Hepatocyte (in vitro differentiated cells): Measurements from ENCODE around the gene RLN3. TPM values are rescaled to one million over a fixed set of nuclear protein-coding genes. Genes with fewer than 3 reads are reported as not detected.
"Not testable (repeated sequence)": the region's sequence is repeated elsewhere in the genome, so short reads cannot be mapped to it uniquely, and the experiment has no call there.

Experiments used
- DNase-seq: peaks from one replicate; pipeline ENCODE4 v3.0.0-alpha.2; 2016; ENCODE audit warnings: low spot score
- H2AFZ ChIP-seq: fragments of 200-600 bp; sonication (generic); 2 replicates; pipeline ENCODE4 v1.6.0; 2016; ENCODE audit warnings: antibody characterized with exemption, mild to moderate bottlenecking
- H3K27ac ChIP-seq: fragments of 200-600 bp; sonication (generic); 2 replicates; pipeline ENCODE4 v1.5.1; 2016; ENCODE audit warnings: mild to moderate bottlenecking
- H3K27me3 ChIP-seq: fragments of 200-600 bp; sonication (generic); 2 replicates; pipeline ENCODE4 v1.6.1; 2016
- H3K36me3 ChIP-seq: fragments of 200-600 bp; sonication (generic); replicated peaks from 2 replicates; pipeline ENCODE4 v1.5.1; 2016; ENCODE audit warnings: low read depth; ENCODE audit not compliant: insufficient read depth
- H3K4me1 ChIP-seq: fragments of 200-600 bp; sonication (generic); 2 replicates; pipeline ENCODE4 v1.5.1; 2016; ENCODE audit warnings: mild to moderate bottlenecking, moderate library complexity; ENCODE audit not compliant: insufficient read depth
- H3K4me2 ChIP-seq: fragments of 200-600 bp; sonication (generic); 2 replicates; pipeline ENCODE4 v1.6.0; 2016
- H3K4me3 ChIP-seq: fragments of 200-600 bp; sonication (generic); 2 replicates; pipeline ENCODE4 v1.5.1; 2016; ENCODE audit warnings: mild to moderate bottlenecking
- H3K79me2 ChIP-seq: fragments of 200-600 bp; sonication (generic); 2 replicates; pipeline ENCODE4 v1.6.0; 2017; ENCODE audit warnings: mild to moderate bottlenecking
- H3K9me2 ChIP-seq: fragments of 200-600 bp; sonication (generic); replicated peaks from 2 replicates; pipeline ENCODE4 v1.6.0; 2017; ENCODE audit warnings: mild to moderate bottlenecking; ENCODE audit not compliant: insufficient read depth
- H3K9me3 ChIP-seq: fragments of 200-600 bp; sonication (generic); 2 replicates; pipeline ENCODE4 v1.5.1; 2016; ENCODE audit warnings: low read depth, mild to moderate bottlenecking
- H4K20me1 ChIP-seq: fragments of 200-600 bp; sonication (generic); 2 replicates; pipeline ENCODE4 v1.6.0; 2016; ENCODE audit warnings: mild to moderate bottlenecking; ENCODE audit not compliant: insufficient read depth, poor library complexity, severe bottlenecking
- EZH2 ChIP-seq: fragments of 200-600 bp; sonication (generic); IDR thresholded peaks from 2 replicates; pipeline ENCODE4 v1.6.1; 2016; ENCODE audit warnings: antibody characterized with exemption, mild to moderate bottlenecking, borderline replicate concordance
- EZH2phosphoT487 ChIP-seq: fragments of 200-600 bp; sonication (generic); IDR thresholded peaks from one replicate; pipeline ENCODE4 v1.6.1; 2018; ENCODE audit warnings: antibody characterized with exemption, mild to moderate bottlenecking, low read depth, moderate library complexity; ENCODE audit not compliant: unreplicated experiment, severe bottlenecking
- WGBS: methylation state at CpG from one replicate; pipeline ENCODE4 v1.1.6; 2016; ENCODE audit warnings: low lambda C conversion rate; ENCODE audit errors: missing lambda C conversion rate; 5-methylcytosine and 5-hydroxymethylcytosine counted together
- polyA plus RNA-seq: library from polyadenylated mRNA; unstranded; fragments of >200 nt; fragmentation: Nextera tagmentation; extraction: Ambion mirVana; gene quantifications from 2 replicates; pipeline ENCODE4 v1.2.1, GENCODE V29; 2016
- total RNA-seq: library from RNA; depleted of rRNA; stranded (reverse); fragments of >200 nt; gene quantifications from 2 replicates; pipeline ENCODE4 v1.2.3, GENCODE V29; 2014
- TF ChIP-seq, protein P1 (sequence below): fragments of 200-600 bp; sonication (generic); IDR thresholded peaks from 2 replicates; pipeline ENCODE4 v1.5.1; 2016; ENCODE audit warnings: antibody characterized with exemption, mild to moderate bottlenecking; ENCODE audit not compliant: poor library complexity

Gene RLN3
- total and polyA plus RNA-seq, 2 experiments from 2014 or later, result not detected

- H3K9me2 ChIP-seq, result no peaks in the 10 kb centered on the region
- 83% methylated on average over 7 of the region's 7 CpGs for WGBS
- H2AFZ ChIP-seq, result no peak overlapping the region
- no peak overlapping the region for H3K4me3 ChIP-seq
- H3K27me3 ChIP-seq, result peaks cover 3% of the 10 kb centered on the region
- H3K9me3 ChIP-seq, result no peaks in the 10 kb centered on the region
- H3K4me1 ChIP-seq, result no peaks in the 10 kb centered on the region
- H3K4me2 ChIP-seq, result no peak overlapping the region
- H3K27ac ChIP-seq, result no peak overlapping the region
- H3K36me3 ChIP-seq, result no peaks in the 10 kb centered on the region
- H4K20me1 ChIP-seq, result no peaks in the 10 kb centered on the region
- DNase-seq, result no peak
- H3K79me2 ChIP-seq, result no peaks in the 10 kb centered on the region
- TF ChIP-seq EZH2 (no peak), EZH2phosphoT487 (no peak)
- TF ChIP-seq, protein P1, sequence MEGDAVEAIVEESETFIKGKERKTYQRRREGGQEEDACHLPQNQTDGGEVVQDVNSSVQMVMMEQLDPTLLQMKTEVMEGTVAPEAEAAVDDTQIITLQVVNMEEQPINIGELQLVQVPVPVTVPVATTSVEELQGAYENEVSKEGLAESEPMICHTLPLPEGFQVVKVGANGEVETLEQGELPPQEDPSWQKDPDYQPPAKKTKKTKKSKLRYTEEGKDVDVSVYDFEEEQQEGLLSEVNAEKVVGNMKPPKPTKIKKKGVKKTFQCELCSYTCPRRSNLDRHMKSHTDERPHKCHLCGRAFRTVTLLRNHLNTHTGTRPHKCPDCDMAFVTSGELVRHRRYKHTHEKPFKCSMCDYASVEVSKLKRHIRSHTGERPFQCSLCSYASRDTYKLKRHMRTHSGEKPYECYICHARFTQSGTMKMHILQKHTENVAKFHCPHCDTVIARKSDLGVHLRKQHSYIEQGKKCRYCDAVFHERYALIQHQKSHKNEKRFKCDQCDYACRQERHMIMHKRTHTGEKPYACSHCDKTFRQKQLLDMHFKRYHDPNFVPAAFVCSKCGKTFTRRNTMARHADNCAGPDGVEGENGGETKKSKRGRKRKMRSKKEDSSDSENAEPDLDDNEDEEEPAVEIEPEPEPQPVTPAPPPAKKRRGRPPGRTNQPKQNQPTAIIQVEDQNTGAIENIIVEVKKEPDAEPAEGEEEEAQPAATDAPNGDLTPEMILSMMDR, result no peak
These were observed 7.8 kb downstream of the RLN3 start for GRCh38 chr19:14035706-14036105.

DNA sequence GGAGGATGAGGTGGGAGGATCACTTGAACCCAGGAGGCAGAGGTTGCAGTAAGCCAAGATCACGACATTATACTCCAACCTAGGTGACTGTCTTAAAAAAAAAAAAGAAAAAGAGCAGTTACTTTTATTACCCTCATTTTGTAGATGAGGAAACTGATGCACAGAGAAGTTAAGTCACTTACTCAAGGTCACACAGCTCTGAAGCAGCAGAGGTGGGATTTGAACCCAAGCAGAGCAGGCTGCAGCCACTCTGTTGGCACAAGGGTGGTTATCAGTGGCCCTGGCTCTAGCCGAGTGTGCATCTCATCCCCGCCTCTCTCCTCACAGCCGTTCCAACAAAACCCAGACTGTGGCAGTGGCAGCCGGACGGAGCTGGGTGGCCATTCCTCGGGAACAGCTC, 11.2 kb downstream of the RLN3 start:
- no peak for TF ChIP-seq EZH2phosphoT487
- TF ChIP-seq, protein P1, result no peak
- H3K27ac ChIP-seq, result no peak overlapping the region
- 93% methylated on average over 7 of the region's 7 CpGs for WGBS

GRCh38 chr19:14042659-14043608, 15.0 kb downstream of the RLN3 start:
- H2AFZ ChIP-seq, H3K27ac ChIP-seq, H3K36me3 ChIP-seq, H3K9me2 ChIP-seq, H3K27me3 ChIP-seq, H3K4me3 ChIP-seq, H3K4me1 ChIP-seq, H3K9me3 ChIP-seq, H3K4me2 ChIP-seq, H4K20me1 ChIP-seq, H3K79me2 ChIP-seq: not testable (repeated sequence)
- 78% methylated on average over 19 of the region's 19 CpGs for WGBS
- TF ChIP-seq, protein P1, result peak; percentile 52
- peak; percentile 72 for DNase-seq

More for the DNA sequence above, 11.2 kb downstream of the RLN3 start:
- Histone ChIP-seq H2AFZ (no peak overlapping the region), H3K9me3 (no peaks in the 10 kb centered on the region), H3K4me1 (no peaks in the 10 kb centered on the region), H3K9me2 (no peaks in the 10 kb centered on the region), H3K79me2 (no peaks in the 10 kb centered on the region), H4K20me1 (no peaks in the 10 kb centered on the region), H3K4me2 (no peak overlapping the region), H3K4me3 (no peak overlapping the region), H3K36me3 (no peaks in the 10 kb centered on the region), H3K27me3 (no peaks in the 10 kb centered on the region)
- no peak for DNase-seq

GRCh38 chr19:14047866-14048265, 19.9 kb downstream of the RLN3 start:
- not testable (repeated sequence) for H2AFZ ChIP-seq, H3K79me2 ChIP-seq, DNase-seq, H3K9me2 ChIP-seq, H3K4me1 ChIP-seq, H4K20me1 ChIP-seq, H3K4me3 ChIP-seq, H3K27me3 ChIP-seq, H3K4me2 ChIP-seq, H3K27ac ChIP-seq, H3K9me3 ChIP-seq, H3K36me3 ChIP-seq
- WGBS, result 98% methylated on average over 8 of the region's 10 CpGs
